Right cardiac atrium (tissue), 5 donors: Measurements from ENCODE around the gene LAPTM5. TPM values are rescaled to one million over a fixed set of nuclear protein-coding genes. Genes with fewer than 3 reads are reported as not detected.

Source experiments
- ATAC-seq, 2 donors: fragments of 200-7000 bp; cut with Tn5 transposase; one replicate each; pipeline versions ENCODE4 v1.8.0 to v1.9.1; 2020; ENCODE audit warnings: moderate library complexity in 2 of 2, mild to moderate bottlenecking in 1 of 2
- DNase-seq, 3 donors: peaks; one replicate each; pipeline ENCODE4 v3.0.0-alpha.2; 2020
- H3K27ac ChIP-seq: one replicate; pipeline ENCODE4 v1.5.1; 2013; ENCODE audit warnings: mild to moderate bottlenecking, low read length, control low read depth, moderate library complexity
- H3K27me3 ChIP-seq: one replicate; pipeline ENCODE4 v1.6.1; 2013; ENCODE audit not compliant: control insufficient read depth, insufficient read depth
- H3K4me1 ChIP-seq: one replicate; pipeline ENCODE4 v1.6.1; 2013; ENCODE audit warnings: low read length; ENCODE audit not compliant: control insufficient read depth, insufficient read depth
- H3K4me3 ChIP-seq: one replicate; pipeline ENCODE4 v1.5.1; 2013; ENCODE audit warnings: low read length, control low read depth
- H3K9me3 ChIP-seq: one replicate; pipeline ENCODE4 v1.6.1; 2013; ENCODE audit warnings: low read length; ENCODE audit not compliant: control insufficient read depth
- WGBS: extraction: QIAGEN DNeasy Blood & Tissue Kit; methylation state at CpG from one replicate; pipeline ENCODE4 v1.1.7; 2013; 5-methylcytosine and 5-hydroxymethylcytosine counted together
- intact Hi-C, 4 donors: fragments of 100-400 bp; cut with DNase I; formaldehyde crosslinking; loops; one replicate each; pipeline versions ENCODE4 v1.11.0 to v1.14.0; 2022 to 2023
- long read RNA-seq, 4 donors: library from polyadenylated mRNA; unstranded; transcript quantifications; one replicate each; pipeline ENCODE4 v2.0.0, GENCODE V29; 2020 to 2021
- polyA plus RNA-seq: library from polyadenylated mRNA; stranded (reverse); fragments of 200-250 nt; gene quantifications from one replicate; pipeline ENCODE4 v1.2.3, GENCODE V29; 2013
- total RNA-seq, 4 donors: library from RNA; stranded (reverse); fragmentation: NEBNext Ultra II Directional; extraction: Animal tissue kit (Norgen Biotek cat#: 25700); gene quantifications; one replicate each; pipeline ENCODE4 v1.2.1, GENCODE V29; 2021
- donor health status: healthy with polysubstance abuse.
- donor health status: DM: no; HTN: yes; CAD: no.
- donor health status: DM: no; HTN: no; CAD: no.
- donor health status: DM: no; HTN: yes; CAD: no; lungs with severe emphysema.
- donor health status: DM: yes; HTN: yes; CAD: no.

LAPTM5 gene
- total RNA-seq (10 to 100 TPM; 25.4 to 55.1 (median 40.5) TPM), polyA plus RNA-seq (14.4 TPM)
- long read RNA-seq, donor 1, transcript LAPTM5-201 (8 exons, 2,223 nt) = major isoform, 40 of 48 reads
- long read RNA-seq, donor 1, partial matches to known transcripts = 7 of 48 reads
- long read RNA-seq, donor 1, other reads (novel, unspliced or antisense) = 1 of 48 reads
- long read RNA-seq, donor 2, transcript LAPTM5-201 (8 exons, 2,223 nt) = major isoform, 14 of 19 reads
- long read RNA-seq, donor 2, partial matches to known transcripts = 3 of 19 reads
- long read RNA-seq, donor 2, other reads (novel, unspliced or antisense) = 2 of 19 reads
- long read RNA-seq, donor 3, transcript LAPTM5-201 (8 exons, 2,223 nt) = major isoform, 35 of 47 reads
- long read RNA-seq, donor 3, partial matches to known transcripts = 4 of 47 reads
- long read RNA-seq, donor 3, other reads (novel, unspliced or antisense) = 8 of 47 reads
- long read RNA-seq, donor 4, transcript LAPTM5-201 (8 exons, 2,223 nt) = major isoform, 10 of 13 reads
- long read RNA-seq, donor 4, partial matches to known transcripts = 3 of 13 reads
- long read RNA-seq, donor 4, other reads (novel, unspliced or antisense) = 0 of 13 reads

GRCh38 chr1:30757352-30758120 is at the start of gene LAPTM5:
TSS of gene LAPTM5 (minus strand) at chr1:30757774. CDS start at chr1:30757745, 29 bp downstream.
- Histone ChIP-seq H3K4me1 (no peaks in the 10 kb centered on the region), H3K27ac (peak within 1 kb of the TSS; percentile 57), H3K27me3 (no peaks in the 10 kb centered on the region), H3K9me3 (no peaks in the 10 kb centered on the region), H3K4me3 (peak within 1 kb of the TSS; percentile 1)
- intact Hi-C loops = no loop called here
- ATAC-seq (peak; percentile 63 to 77), DNase-seq (peak; percentile 69 to 87 (median 86))
- 55% methylated on average over 21 of the region's 21 CpGs for WGBS

- DNase-seq = no peak
- H3K27ac ChIP-seq = no peak overlapping the region
- WGBS = 60% methylated on average over 24 of the region's 24 CpGs
- H3K27me3 ChIP-seq = no peaks in the 10 kb centered on the region
- H3K4me3 ChIP-seq = no peak overlapping the region
- no peaks in the 10 kb centered on the region for H3K9me3 ChIP-seq
- ATAC-seq = peak in 1 of 2 donors; percentile 6
- peaks cover 4% of the 10 kb centered on the region for H3K4me1 ChIP-seq
- intact Hi-C loops = no loop called here
Observed at GRCh38 chr1:30806381-30807317, 49.1 kb upstream of the LAPTM5 start.

- Histone ChIP-seq H3K27me3 (no peaks in the 10 kb centered on the region), H3K4me1 (peaks cover 4% of the 10 kb centered on the region), H3K27ac (no peak overlapping the region), H3K9me3 (no peaks in the 10 kb centered on the region), H3K4me3 (no peak overlapping the region)
- intact Hi-C loops = no loop called here
- no peak for DNase-seq
- ATAC-seq = no peak
- 63% methylated on average over 11 of the region's 11 CpGs for WGBS
Observed at GRCh38 chr1:30805304-30806003, 47.9 kb upstream of the LAPTM5 start.

GRCh38 chr1:30804822-30805221 is 47.2 kb upstream of the LAPTM5 start:
- ATAC-seq (no peak), DNase-seq (no peak)
- peaks cover 2% of the 10 kb centered on the region for H3K4me1 ChIP-seq
- no peaks in the 10 kb centered on the region for H3K27me3 ChIP-seq
- no peaks in the 10 kb centered on the region for H3K9me3 ChIP-seq
- intact Hi-C loops = loop anchor here in 2 of 4 donors (5.0 kb wide), 2 partner anchors 47 to 107 kb away; no protein-coding TSS in a partner anchor
- no peak overlapping the region for H3K27ac ChIP-seq
- 70% methylated on average over 5 of the region's 5 CpGs for WGBS
- H3K4me3 ChIP-seq = no peak overlapping the region

GRCh38 chr1:30804352-30804751 is 46.8 kb upstream of the LAPTM5 start:
- ATAC-seq (no peak), DNase-seq (no peak)
- intact Hi-C loops = loop anchor here in 2 of 4 donors (5.0 kb wide), 2 partner anchors 48 to 108 kb away; no protein-coding TSS in a partner anchor
- H3K4me3 ChIP-seq = no peak overlapping the region
- no peaks in the 10 kb centered on the region for H3K4me1 ChIP-seq
- WGBS = 94% methylated on average over 7 of the region's 7 CpGs
- no peaks in the 10 kb centered on the region for H3K9me3 ChIP-seq
- H3K27ac ChIP-seq = no peak overlapping the region
- no peaks in the 10 kb centered on the region for H3K27me3 ChIP-seq

GRCh38 chr1:30803562-30803961 is 46.0 kb upstream of the LAPTM5 start:
- Histone ChIP-seq H3K27ac (no peak overlapping the region), H3K27me3 (no peaks in the 10 kb centered on the region), H3K9me3 (no peaks in the 10 kb centered on the region), H3K4me3 (no peak overlapping the region), H3K4me1 (peaks cover under 1% of the 10 kb centered on the region)
- intact Hi-C loops = loop anchor here in 3 of 4 donors (2.0 to 5.0 kb wide), 3 partner anchors 49 to 109 kb away; no protein-coding TSS in a partner anchor
- ATAC-seq (no peak), DNase-seq (no peak)
- WGBS = 93% methylated on average over 6 of the region's 6 CpGs

- Histone ChIP-seq H3K27ac (no peak overlapping the region), H3K9me3 (no peaks in the 10 kb centered on the region), H3K27me3 (no peaks in the 10 kb centered on the region), H3K4me1 (peaks cover 7% of the 10 kb centered on the region), H3K4me3 (no peak overlapping the region)
- intact Hi-C loops = loop anchor here (2.0 to 5.0 kb wide), 3 partner anchors 51 to 111 kb away; no protein-coding TSS in a partner anchor
- ATAC-seq (peak; percentile 44 to 54), DNase-seq (peak; percentile 81 to 94 (median 93))
- 2% methylated on average over 19 of the region's 19 CpGs for WGBS
Observed at GRCh38 chr1:30801771-30802198, 44.2 kb upstream of the LAPTM5 start.

GRCh38 chr1:30799233-30799511 is 41.6 kb upstream of the LAPTM5 start:
- no peak overlapping the region for H3K4me3 ChIP-seq
- peak overlapping the region; percentile 39 for H3K27ac ChIP-seq
- intact Hi-C loops = no loop called here
- H3K4me1 ChIP-seq = peaks cover 7% of the 10 kb centered on the region
- no peaks in the 10 kb centered on the region for H3K9me3 ChIP-seq
- ATAC-seq (no peak), DNase-seq (no peak)
- H3K27me3 ChIP-seq = no peaks in the 10 kb centered on the region

- intact Hi-C loops = no loop called here
- Histone ChIP-seq H3K27me3 (no peaks in the 10 kb centered on the region), H3K27ac (peak overlapping the region; percentile 39), H3K4me3 (no peak overlapping the region), H3K9me3 (no peaks in the 10 kb centered on the region), H3K4me1 (peaks cover 7% of the 10 kb centered on the region)
- 54% methylated on average over 9 of the region's 9 CpGs for WGBS
- ATAC-seq (peak; percentile 55 to 75), DNase-seq (peak; percentile 65 to 79 (median 77))
Observed at GRCh38 chr1:30798389-30799232, 41.0 kb upstream of the LAPTM5 start.
